IPS-18c (cell line): ENCODE measurements around the gene TM4SF18.
"Not testable (repeated sequence)": the region's sequence is repeated elsewhere in the genome, so short reads cannot be mapped to it uniquely, and the experiment has no call there.

Source experiments
- H3K4me3 ChIP-seq: 2 replicates; pipeline ENCODE4 v1.7.0; 2013; ENCODE audit warnings: low read depth, mild to moderate bottlenecking, low read length, moderate library complexity; ENCODE audit not compliant: insufficient read depth
- H3K9me3 ChIP-seq: one replicate; pipeline ENCODE4 v1.6.1; 2013; ENCODE audit warnings: mild to moderate bottlenecking, low read length, moderate library complexity; ENCODE audit not compliant: control insufficient read depth, insufficient read depth

Gene TM4SF18

DNA sequence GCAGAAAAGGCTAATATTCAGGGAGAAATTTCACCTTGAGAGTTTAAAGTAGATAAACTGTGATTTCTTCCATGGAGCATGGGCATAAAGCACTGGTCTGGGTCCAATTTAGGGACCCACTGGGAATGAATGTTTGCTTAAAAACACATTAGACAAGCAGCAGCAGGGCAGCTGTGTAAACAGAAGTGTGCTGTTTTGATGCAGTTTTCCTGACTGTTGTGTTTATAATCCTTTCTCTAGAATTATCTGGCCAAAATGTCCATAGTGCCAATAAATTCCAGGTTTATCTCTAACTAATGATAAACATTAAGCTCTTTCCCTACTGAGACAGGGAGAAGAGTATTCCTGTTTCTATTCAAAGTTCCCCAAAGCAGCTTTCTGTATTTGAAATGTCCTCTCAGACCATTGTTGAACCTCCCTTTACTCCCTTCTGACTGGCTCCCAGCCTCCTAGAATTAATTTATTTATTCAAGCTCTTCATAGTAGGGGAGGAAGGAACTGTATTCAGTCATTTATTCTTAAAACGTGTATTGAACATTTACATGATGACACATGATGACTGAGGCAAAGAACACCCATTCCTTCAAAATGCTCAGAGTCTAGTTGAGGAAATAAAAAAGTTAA is 7.0 kb upstream of the TM4SF18 start:
- H3K4me3 ChIP-seq: no peak overlapping the region
- H3K9me3 ChIP-seq: no peaks in the 10 kb centered on the region

- H3K4me3 ChIP-seq: no peak overlapping the region
Measured at GRCh38 chr3:149339931-149340309, 6.5 kb upstream of the TM4SF18 start.

GRCh38 chr3:149337486-149337885 is 4.0 kb upstream of the TM4SF18 start:
- not testable (repeated sequence) for H3K9me3 ChIP-seq, H3K4me3 ChIP-seq

More at GRCh38 chr3:149339931-149340309, 6.5 kb upstream of the TM4SF18 start:
- H3K9me3 ChIP-seq: no peaks in the 10 kb centered on the region

DNA sequence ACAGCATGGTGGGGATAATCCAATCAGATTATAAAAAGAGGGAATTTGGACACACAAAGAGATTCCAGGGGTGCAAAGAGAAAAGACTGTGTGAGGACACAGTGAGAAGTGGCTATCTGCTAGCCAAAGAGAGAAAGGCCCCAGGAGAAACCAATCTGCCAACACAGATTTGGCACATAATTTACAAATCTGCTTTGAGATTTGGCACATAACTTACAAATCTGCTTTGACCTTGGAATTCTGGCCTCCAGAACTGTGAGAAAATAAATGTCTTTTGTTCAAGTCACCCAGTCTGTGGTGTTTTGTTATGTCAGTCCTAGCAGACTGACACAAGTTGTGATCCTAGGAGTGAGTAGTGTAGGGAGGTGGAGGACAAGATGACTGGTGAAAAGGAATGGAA is 3.5 kb upstream of the TM4SF18 start:
- no peaks in the 10 kb centered on the region for H3K9me3 ChIP-seq
- H3K4me3 ChIP-seq: no peak overlapping the region

DNA sequence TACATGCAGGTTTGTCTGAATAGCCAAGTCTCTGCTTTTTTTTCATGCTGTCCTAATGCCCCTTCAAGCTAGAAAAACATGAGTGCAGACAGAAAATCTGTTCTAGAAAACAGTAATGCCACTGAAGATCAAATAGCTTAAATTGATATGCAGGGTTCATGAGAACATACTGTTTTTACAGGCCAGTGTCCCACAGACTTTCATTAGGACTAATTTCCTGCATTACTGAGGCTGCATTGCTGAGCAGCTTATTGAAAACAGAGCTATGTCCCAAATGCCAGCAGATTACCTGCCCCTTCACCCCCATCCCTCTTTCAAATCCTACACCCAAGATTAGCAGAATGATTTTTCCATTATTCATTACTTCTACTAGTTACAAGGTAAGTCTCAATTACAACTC is 665 bp downstream of the TM4SF18 start:
- Histone ChIP-seq H3K4me3 (no peak overlapping the region), H3K9me3 (no peaks in the 10 kb centered on the region)

DNA sequence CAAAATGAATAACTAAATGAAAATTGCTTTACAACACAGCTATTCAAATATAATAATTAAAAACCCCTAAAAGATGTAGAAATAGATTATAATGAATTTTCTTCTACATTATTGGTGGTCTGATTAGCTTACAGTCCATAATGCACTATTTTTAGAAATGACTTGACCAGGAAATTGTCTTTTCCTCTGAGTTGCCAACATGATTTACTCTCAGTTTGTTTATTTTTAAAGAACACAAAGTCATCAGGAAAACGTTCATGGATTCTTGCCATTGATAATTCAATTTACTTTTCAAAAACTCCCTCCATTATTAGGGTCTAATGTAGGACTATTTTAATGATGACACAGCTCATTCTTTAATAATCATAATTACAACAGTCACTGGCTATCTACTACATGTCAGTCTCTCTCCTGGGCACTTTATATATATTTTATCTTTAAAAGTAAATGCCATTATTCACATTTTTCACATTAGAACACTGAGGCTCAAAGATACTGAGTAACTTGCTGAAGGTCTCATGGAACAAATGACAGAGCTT is 1.1 kb downstream of the TM4SF18 start:
- H3K4me3 ChIP-seq: no peak overlapping the region
- H3K9me3 ChIP-seq: no peaks in the 10 kb centered on the region

- Histone ChIP-seq H3K4me3 (no peak overlapping the region), H3K9me3 (no peaks in the 10 kb centered on the region)
Measured at GRCh38 chr3:149331396-149331795, 2.0 kb downstream of the TM4SF18 start.

DNA sequence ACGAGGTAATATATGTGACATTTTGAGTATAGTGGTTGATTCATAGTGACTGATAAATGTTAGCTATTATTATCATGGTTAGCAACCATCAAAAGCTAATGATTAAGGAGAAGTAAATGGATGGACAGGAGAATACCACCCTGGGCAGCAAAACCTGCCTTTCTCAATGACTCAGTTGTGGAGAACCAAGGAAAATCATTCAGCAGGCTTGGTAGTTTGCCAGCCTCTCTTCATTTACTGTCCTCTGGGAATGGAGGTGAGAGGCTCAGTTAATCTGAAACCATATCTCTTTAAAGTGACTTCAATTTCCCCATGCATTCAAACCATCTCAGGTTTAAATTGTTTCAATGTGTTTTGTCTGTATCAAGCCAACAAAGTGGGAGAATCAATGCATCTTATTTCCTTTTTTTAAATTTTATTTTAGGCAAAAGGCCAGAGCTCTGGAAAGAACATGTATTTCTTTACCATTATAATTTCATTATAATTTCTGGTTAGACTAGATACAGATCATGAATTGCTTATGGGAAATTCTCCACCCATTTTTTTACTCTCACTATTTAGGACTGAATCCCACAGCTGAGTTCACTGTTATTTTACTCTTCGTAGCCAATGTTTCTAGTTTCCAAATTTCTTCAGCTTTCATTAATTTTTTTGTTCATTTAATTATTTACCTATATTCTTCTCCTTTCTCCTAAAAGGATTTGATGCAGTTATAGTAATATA is 2.7 kb downstream of the TM4SF18 start:
- Histone ChIP-seq H3K4me3 (no peak overlapping the region), H3K9me3 (no peaks in the 10 kb centered on the region)

- H3K9me3 ChIP-seq: no peaks in the 10 kb centered on the region
- no peak overlapping the region for H3K4me3 ChIP-seq
Measured at GRCh38 chr3:149327156-149327555, 6.3 kb downstream of the TM4SF18 start.

- Histone ChIP-seq H3K4me3 (no peak overlapping the region), H3K9me3 (no peaks in the 10 kb centered on the region)
Measured at GRCh38 chr3:149325581-149325980, 7.9 kb downstream of the TM4SF18 start.

- H3K4me3 ChIP-seq: no peak overlapping the region
- H3K9me3 ChIP-seq: no peaks in the 10 kb centered on the region
Measured at GRCh38 chr3:149324332-149324731, 9.1 kb downstream of the TM4SF18 start.

GRCh38 chr3:149321640-149322039 is 11.8 kb downstream of the TM4SF18 start:
- Histone ChIP-seq H3K4me3 (no peak overlapping the region), H3K9me3 (no peaks in the 10 kb centered on the region)

DNA sequence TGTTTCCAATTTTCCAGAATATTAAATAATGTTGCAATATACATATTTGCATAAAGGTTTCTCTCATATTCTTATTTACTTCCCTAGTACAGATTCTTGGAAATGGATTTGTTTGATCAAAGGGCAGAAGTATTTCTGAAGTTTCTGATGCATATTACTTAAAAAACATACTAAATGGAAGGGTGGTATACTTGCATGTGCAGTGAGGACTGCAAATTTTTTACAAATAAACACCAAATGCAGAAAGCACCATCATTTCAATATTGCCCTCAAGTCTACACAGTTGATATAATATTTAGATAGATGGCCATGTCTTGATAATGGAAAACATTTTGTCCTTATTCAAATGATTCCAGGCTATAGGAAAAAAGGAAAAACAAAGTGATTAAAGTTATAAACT is 12.3 kb downstream of the TM4SF18 start:
- Histone ChIP-seq H3K4me3 (no peak overlapping the region), H3K9me3 (no peaks in the 10 kb centered on the region)

GRCh38 chr3:149319750-149320149 is 13.7 kb downstream of the TM4SF18 start:
- H3K4me3 ChIP-seq: no peak overlapping the region

DNA sequence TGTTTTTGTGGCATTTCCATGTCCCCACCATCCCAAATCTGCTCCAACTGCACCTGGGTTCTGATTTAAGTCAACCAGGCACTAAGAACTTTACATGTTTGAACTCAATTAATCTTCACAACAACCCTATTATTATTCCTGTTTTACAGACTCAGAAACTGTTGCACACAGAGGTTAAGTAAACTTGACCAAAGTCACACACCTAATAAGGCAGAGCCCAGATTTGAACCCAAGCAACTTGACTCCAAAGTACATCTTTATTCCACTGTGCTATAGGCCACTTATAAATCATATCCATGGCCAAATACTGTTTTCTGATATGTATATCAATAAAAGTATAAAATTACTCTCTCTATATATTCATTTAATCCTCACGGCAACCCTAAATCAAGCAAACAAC is 16.4 kb downstream of the TM4SF18 start:
- no peaks in the 10 kb centered on the region for H3K9me3 ChIP-seq

More at GRCh38 chr3:149319750-149320149, 13.7 kb downstream of the TM4SF18 start:
- no peaks in the 10 kb centered on the region for H3K9me3 ChIP-seq

DNA sequence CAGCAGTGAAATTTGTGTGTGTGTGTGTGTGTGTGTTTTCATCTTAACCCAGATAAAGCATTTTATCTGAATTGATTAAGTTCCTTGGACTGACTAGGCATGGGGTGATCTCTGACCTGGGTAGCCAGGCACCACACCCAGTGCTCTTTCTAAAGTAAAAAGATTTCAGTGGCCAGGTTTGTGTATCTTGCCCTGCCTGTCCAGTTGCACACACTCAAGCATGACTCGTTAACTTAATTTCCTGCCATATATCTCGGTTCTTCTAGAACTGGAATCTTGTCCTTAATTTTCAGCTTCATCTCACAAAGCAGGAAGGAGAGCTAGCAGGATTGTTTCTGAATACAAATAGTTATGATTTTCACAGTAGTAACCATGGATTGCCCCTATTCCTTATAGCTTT is 17.0 kb downstream of the TM4SF18 start:
- no peaks in the 10 kb centered on the region for H3K9me3 ChIP-seq
- no peak overlapping the region for H3K4me3 ChIP-seq

More for the DNA sequence above, 16.4 kb downstream of the TM4SF18 start:
- H3K4me3 ChIP-seq: no peak overlapping the region

GRCh38 chr3:149315694-149316093 is 17.7 kb downstream of the TM4SF18 start:
- no peaks in the 10 kb centered on the region for H3K9me3 ChIP-seq

GRCh38 chr3:149314807-149315578 is 18.4 kb downstream of the TM4SF18 start:
- H3K9me3 ChIP-seq: no peaks in the 10 kb centered on the region

More at GRCh38 chr3:149315694-149316093, 17.7 kb downstream of the TM4SF18 start:
- no peak overlapping the region for H3K4me3 ChIP-seq

More at GRCh38 chr3:149314807-149315578, 18.4 kb downstream of the TM4SF18 start:
- H3K4me3 ChIP-seq: no peak overlapping the region
